HG03139 (cell line): ENCODE results near the gene KCNG2.

ENCODE experiments used
- ATAC-seq: cut with Tn5 transposase; IDR thresholded peaks from one replicate; pipeline ENCODE4 v1.9.1; 2021; ENCODE audit not compliant: unreplicated experiment

KCNG2 gene

DNA sequence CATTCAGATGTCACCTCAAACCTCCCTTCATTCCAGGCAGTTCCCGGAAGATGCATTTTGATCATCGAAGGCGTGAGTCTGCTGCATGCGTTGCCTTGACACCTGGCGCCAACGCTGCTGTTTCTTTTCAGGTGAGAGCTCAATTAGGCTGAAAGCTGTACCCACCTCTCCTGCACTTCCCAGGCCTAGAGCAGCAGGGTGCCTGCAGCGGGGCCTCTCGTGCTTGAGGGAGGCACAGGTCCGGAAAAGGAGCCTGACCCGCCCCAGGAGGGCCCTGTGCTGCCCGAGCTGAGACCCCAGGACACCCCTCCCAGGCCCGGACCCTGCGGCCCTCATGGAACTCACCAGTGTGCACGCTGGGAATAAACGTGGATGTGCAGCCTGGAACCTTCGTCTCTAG is 31.4 kb upstream of the KCNG2 start:
- ATAC-seq = no peak

DNA sequence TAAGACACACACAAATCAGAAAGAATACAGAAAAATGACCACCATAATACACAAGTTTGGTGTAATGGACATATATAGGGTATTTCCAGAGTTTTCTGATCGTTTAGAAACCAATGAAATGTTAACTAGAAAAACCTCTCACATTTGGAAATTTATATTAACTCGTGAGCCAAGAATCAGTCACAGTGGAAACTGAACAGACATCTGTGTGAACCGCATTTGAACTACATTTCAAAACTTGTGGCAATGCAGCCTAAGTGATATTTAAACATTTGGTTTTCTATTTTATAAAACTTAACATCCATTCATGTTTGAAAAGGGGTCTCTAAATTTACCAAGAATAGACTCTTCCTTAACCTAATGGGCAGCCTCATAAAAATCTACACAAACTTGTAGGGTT is 29.0 kb upstream of the KCNG2 start:
- ATAC-seq = no peak

DNA sequence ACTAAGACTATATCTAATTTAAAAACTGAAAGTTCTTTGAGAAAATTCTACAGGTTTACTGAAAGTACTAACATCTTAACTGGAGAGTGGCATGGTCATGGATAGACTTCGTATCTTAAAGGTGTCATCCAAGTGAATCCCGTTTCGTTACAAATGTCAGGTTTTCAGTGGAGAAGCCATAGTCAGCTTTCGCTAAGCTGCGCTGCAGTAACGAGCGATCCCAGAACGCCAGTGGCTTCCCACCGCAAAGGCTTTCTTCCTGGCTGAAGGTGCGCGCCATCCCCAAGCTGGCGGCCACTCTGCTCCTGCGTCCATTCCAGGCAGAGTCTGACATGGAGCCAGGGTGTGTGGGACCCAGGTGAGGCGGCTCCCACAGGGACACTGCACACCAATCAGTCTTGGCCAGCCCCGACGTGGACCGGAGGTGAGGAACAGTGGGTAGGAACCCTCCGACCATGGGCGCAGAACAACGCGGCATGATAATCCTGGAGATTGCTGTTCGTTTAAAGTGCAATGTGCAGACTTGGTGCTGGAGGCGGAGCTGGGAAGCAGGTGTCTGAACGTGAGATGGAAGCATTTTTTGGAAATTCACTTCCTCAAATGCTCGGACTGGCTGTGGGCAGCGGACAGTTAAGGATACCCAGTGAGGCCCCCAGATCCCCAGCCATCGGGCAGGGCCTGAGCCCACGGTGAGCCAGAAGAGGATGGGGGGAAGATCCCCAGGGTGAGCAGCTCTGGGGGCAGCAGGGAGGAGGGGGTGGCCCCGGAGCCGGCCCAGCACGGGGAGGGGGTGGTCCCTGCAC is 27.8 kb upstream of the KCNG2 start:
- no peak for ATAC-seq

DNA sequence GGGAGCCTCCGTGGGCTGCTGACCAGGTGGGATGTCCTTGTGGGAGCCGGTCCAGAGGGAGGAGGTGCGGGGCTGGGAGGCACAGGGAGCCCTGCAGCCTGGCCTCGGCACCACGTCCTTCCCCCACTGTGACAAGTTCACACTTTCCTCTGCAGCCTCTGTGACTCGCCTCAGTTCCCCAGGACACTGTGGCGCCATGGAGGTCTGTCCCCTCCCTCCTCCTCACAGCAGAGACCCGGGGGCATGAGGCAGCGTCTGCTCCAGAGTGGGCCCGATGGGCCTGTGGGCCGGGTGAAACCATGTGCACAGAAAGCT is 27.3 kb upstream of the KCNG2 start:
- no peak for ATAC-seq

DNA sequence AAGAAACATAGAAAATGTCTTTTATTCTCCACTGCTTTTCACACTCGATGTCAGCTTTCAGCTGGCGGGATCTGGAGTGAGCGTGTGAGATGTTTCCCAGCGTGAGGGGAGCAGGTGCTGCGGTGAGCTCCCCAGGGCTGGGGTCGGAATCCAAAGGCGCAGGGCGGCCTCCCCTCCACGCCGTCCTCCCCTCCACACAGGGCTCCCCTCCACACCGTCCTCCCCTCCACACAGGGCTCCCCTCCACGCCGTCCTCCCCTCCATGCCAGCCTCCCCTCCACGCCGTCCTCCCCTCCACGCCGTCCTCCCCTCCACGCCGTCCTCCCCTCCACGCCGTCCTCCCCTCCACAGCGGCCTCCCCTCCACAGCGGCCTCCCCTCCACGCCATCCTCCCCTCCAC is 26.9 kb upstream of the KCNG2 start:
- ATAC-seq = no peak

DNA sequence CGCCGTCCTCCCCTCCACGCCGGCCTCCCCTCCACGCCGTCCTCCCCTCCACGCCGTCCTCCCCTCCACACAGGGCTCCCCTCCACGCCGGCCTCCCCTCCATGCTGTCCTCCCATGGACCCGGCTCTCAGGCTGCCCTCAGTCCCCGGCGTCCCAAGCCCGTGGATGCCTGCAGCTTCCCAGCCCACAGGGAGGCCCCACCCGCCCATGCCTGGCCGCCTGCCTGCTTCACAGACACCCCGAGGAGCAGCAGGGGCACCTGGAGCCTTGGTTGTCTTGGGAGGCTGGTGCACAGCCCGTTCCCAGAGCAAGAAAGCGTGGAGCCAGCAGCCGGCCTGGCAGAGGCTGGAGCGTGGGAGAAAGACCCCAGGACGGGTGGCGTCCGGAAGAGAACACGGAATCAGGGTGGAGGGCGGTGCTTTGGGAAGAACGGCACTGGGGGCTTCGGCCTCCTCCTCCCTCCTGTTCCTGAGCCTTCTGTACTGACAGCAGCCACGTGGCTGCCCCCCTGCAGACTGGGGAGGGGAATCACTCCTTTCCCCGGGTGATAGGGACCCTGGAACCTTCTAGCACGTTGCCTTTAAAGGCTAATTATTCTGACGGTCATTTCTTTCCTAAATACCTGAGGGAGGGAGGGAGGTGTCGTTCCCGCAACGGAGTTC is 26.2 kb upstream of the KCNG2 start:
- no peak for ATAC-seq

DNA sequence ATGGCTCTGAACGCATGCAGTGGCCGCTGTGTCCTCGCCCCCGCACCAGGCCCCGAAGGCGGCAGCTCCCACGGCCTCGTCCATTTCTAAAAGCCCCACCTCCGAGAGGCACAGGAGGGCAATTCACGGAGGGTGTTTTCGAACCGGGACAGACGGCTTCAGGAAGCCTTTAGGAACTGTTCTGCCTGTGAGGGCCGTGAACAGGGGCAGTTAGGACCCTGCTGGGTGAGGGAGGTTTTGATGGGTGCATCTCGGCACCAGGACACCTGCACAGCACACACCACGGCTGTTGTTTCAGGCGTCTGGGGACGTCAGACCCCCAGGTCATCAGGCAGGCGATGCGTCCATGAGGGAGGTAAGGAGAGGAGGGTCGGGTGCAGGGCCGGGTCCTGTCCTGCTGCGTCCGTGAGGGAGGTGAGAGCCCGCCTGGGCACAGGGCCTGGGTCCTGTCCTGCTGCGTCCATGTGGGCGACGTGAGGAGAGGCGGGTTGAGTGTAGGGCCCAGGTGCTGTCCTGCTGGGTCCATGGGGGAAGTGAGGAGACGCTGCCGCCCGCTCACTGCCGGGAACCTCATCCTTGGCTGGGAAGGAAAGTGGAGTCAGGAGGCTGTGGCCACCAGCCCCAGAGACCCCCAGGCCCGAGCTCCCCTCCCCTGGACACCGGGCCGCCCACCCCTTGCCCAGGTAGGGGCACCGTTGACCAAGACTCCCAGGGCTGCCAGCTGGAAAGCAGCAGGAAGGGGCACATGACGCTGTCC is 25.5 kb upstream of the KCNG2 start:
- no peak for ATAC-seq

DNA sequence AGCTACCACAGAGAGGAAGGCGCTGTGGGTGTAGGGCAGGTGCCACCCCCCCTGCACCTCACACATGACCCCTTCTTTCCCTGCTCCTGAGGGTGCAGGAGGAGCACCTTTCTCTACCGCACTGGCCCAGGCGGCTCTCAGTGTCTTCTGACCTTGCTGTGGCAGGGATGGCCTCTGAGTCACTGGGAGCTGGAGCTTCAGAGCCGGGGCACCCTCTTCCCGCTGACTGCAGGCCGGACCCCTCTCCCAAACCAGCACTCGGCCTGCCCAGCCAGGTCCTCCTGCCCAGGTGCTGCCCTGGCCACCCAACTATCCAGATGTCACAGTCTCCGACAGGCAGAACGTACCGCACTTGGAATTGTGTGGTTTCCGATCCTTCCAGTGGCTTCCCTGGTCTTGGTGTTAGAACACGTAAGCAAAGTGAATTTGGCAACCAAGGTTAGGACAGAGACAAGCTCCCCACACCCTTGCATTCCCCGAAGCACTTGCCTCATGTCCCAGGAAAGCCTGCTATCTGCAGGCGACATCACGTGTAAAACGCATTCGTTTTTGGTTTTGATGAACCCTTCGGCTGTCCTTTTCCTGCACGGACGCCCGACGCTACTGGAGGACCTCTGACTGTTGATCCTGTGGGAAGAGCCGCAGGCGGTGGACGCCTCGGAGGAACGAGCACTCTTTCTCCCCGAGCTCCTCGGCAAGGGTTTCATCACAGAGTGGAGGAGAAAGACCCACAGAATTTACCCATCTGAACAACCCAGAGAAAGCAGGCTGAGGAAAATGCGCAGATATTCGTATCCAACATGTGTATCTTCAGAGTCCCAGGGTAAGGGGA is 24.7 kb upstream of the KCNG2 start:
- ATAC-seq = no peak

DNA sequence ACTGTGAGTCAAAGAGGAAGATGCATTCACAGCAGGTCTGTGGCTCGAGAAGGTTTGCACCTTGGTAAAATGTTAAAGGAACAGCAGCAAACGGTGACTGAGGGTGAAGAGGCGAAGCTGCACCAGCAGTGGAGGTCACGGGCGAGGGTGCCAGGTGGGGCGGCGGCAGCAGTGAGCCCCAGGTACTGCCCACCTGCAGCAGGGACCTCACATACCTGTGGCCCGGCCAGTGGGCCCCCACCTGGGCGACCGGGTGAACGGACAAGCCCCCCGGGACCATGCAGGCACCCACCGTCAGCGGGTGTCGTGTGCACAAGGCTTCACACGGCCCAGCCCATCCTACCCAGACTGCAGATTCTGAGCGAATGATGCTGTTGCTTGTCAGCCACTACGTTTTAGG is 23.6 kb upstream of the KCNG2 start:
- ATAC-seq = no peak

DNA sequence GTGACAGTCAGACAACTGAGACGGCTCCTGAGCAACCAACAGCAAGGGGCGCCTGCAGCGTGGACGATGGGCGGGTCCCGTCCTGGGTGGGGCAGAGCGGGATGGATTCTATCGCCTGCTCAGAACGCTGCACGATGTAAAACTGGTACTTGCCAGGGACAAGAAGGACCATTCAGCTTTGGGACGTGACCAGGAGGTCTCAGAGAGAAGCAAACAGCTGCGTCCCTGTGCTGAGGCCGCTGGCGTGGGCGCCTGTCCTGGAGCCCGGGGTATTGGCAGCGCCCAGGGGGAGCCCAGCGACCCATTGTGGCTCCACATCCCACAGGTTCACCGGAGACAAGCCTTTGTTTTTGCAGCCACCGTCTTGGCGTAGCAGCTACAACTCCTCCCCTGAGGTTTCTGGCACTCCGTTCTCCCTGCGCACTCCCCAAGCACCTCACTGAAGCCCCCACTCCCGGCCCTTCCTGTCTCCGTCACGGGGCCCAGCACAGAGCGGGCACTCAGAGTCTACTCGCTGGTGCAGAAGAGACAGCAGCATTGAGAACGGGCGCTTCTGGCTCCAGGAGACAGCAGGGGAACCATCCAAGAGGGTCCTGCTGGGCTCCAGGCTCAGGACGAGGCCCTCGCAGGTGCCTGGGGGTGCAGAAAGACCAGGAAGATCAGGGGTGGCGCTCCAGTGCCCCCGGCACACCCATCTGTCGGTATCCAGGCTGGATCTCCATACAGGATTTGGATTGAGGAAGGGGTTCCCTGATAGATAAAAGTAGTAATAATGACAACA is 22.1 kb upstream of the KCNG2 start:
- no peak for ATAC-seq

DNA sequence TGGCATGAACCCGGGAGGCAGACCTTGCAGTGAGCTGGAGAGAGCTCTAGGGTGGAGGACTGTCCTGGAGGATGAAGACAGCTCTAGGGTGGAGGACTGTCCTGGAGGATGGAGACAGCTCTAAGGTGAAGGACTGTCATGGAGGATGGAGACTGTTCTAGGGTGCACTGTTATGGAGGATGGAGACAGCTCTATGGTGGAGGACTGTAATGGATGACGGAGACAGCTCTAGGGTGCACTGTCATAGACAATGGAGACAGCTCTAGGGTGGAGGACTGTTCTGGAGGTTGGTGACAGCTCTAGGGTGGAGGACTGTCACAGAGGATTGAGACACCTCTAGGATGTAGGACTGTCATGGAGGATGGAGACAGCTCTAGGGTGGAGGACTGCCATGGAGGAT is 21.1 kb upstream of the KCNG2 start:
- ATAC-seq = no peak

DNA sequence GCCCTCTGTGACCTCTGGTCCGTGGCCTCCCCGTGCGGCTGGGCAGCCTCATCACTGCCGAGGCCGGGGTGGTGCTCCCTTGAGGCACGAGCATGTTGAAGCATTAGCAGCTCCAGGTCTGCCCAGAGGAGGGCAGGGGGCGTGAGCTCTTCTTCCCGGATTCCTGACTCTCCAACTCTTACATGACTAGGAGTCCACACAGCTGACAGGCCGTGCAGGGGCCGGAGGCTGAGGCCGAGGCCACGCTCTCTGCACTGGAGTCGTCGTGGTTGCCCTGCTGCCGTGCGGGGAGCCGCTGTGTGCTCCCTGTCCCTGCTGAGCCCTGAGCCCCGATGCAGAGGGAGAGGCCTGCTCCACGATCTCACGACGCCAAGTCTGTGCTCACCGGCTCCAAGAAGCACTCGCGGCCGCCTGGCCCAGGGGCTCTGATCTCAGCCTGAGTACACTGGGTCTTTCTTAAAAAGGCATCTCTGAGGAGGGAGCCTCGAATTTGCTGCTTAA is 19.4 kb upstream of the KCNG2 start:
- no peak for ATAC-seq

DNA sequence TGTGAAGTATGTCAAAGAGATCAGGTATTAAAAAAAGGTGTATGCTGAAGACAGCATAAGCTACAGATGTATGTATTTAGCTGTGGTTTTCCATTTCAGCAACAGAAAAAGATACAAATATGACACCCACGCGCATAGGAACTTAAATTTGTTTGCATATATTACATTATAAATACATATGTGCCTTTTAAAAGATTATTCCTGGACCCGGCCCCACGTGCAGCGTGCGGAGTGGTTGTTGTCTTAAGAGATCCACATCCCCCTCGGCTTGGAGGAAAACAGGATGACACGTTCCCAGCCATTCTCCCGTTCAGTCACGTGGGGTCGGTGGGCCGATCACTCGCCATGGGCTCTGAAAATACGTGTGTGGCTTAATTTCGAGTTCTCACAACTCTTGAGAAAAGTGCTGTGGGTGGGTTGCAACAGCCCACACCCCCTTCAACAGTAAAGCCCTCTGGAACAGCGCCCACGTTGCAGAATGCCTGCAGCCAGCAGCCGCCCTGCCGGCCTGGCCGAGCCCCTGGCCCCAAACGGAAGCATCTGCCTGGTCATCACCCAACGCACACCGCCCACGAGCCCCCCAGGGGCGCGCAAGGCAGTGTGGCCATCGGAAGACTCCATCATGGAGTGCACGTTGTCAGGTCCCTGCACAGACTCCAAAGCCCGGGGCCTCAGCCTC is 18.6 kb upstream of the KCNG2 start:
- no peak for ATAC-seq

DNA sequence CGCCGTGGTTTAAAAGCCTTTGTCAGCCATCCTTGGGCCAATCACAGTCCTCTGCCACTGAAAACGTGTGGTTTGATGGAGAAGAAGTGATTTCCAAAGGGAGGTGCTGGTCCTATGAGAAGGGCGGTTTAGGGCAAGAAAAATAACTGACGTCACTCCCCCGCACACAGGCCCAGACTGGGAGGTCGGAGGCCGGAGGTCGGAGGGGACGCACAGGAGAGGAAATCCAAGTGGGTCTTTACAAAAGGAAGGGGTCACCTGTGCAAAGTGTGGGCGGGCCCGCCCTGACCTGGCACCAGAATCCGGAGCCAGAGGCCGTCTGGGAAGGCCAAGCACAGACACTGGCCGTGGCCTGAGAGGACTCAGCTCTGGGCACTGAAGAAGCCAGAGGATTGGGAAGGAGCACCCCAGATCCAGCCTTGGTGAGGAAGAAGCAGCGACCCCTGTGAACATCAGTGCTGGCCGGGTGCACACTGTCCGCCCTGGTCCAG is 18.0 kb upstream of the KCNG2 start:
- ATAC-seq = no peak

DNA sequence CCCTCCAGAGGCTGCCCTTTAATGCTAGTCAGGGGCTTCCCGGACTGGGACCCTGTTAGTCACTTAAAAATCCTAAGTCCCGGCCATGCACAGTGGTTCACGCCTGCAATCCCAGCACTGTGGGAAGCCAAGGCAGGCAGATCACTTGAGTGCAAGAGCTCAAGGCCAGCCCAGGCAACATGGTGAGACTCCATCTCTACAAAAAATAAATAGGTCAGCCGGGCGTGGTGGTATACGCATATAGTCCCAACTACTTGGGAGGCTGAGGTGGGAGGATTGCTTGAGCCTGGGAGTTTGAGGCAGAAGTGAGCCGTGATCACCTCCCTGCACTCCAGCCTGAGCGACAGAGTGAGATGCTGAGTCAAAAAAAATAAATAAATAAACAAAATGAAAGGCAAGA is 17.2 kb upstream of the KCNG2 start:
- ATAC-seq = no peak

DNA sequence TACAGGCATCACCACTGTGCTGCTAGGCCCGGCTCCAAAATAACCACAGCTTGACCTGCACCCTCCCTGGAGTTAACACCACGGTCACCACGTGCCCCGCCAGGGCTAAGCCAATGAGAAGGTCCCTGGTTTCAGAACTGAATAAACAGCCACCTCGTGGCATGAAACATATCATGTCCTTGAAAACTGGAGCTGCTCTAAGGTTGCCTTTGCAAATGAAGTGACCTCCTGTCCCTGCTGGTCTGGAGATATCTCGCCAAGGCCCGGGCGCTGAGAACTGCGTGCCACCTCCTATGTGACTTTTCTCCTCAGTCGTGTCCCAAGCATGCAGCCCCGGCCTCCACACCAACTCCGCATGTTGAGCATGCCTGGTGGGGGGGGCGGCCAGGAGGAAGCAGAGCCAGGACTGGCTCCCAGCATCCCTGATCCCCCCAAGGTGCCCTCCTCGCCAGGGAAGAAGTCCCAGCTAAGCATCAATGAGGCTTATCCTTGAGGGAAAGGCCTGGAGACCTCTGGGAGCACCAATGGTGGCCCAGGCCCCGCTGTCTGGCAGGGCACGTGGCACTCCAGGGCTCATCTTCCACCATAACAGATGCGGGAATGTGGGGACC is 16.3 kb upstream of the KCNG2 start:
- ATAC-seq = no peak

DNA sequence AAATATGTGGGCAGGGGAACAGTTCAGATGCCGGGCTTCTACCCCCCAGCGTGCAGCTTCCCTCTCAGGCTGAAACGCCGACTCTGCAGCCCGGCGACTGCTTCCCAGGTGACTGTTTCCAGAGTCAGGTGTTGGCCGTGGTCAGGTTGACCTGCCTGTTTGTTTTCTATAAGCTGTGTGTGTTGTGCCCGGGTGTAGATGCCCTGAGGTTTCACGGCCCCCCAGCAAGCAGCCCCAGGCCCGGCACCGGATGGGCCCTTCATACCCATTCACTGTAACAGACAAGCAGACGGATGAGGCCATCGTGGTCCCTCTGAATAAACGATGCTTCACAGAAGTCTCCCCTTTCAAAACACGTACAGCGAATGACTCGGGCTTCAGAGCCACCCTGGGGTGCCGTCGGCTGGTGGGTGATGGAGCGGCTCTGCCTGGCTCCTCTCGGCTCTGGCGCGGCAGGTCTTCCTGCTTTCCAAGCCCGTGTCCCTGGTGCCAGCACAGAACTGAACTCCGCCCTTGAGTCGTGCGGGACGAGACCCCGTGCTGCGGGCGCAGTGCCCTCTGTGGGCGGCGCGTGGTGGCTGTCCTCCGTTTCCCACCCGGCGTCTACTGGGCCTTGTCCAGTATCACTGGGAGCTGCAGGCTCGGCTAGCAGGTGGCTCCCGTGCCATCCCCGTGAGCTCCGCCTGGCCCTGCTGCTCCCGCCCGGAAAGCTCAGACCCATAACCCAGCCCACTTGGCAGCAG is 15.0 kb upstream of the KCNG2 start:
- ATAC-seq = no peak

DNA sequence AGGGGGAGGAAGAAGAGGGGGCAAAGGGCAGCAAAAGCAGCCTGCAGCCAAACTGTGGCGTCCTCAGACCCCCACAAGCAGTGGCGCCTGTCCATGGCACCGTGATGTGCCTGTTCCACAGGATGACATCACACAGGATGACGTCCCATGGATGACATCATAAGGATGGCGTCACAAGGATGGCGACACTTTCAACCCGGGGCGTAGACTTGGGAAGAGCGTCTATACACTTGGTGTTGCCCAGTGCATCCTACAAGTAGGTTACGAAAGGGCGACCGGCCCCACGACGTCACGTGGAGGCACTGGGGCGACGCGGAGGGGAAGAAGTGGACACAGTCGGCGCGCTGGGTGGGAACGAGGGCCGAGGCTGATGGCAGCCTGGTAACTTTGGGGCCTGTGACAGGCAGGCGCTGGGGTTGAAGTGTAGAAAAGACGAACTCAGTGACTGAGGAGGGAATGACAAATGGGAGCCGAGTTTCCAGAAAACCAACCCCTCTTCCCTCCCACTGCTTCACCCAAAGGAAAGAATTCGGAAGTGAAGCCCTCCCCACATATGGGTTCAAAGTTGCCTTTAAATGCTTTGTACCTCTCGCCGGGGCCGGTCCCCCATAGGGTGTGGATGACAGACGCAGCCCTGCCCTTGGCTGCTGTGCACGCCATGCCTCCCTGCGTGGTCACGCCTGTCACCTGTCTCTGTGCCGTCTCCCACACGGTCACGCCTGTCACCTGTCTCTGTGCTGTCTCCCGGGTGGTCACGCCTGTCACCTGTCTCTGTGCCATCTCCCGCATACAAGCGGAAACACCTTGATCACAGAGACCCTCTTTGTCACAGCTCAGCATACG is 13.4 kb upstream of the KCNG2 start:
- ATAC-seq = no peak
